ENCODE results near the gene BCL6B. TPM values are rescaled to one million over a fixed set of nuclear protein-coding genes. Genes with fewer than 3 reads are reported as not detected.
"Not testable (repeated sequence)": the region's sequence is repeated elsewhere in the genome, so short reads cannot be mapped to it uniquely, and the experiment has no call there.

Gene BCL6B
- total RNA-seq, 1 donor from 2014 or later, result 271 TPM

GRCh38 chr17:6989779-6990178 is 33.1 kb upstream of the BCL6B start:
- no peak for TF ChIP-seq CTCF (IDR thresholded peaks at IDR 0.05; ENCODE audit: unreplicated experiment)

DNA sequence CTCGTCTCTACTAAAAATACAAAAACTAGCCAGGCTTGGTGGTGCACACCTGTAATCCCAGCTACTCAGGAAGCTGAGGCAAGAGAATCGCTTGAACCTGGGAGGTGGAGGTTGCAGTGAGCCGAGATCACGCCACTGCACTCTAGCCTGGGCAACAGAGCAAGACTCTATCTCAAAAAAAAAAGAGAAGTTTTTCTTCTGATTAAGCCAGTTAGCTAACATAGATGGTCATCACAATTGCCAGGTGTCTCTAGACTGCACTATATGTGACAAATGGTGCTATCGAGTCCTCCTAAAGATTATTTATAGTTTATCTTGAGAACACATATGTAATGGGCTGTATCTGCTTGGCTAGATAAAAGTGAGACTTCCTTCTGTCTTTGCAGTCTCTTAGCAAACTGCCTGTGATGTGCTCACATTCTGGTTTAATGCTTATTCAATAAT is 29.2 kb upstream of the BCL6B start:
- not testable (repeated sequence) for H3K27me3 Mint-ChIP-seq (ENCODE audit: unreplicated experiment)

More at GRCh38 chr17:6989779-6990178, 33.1 kb upstream of the BCL6B start:
- H3K4me1 Mint-ChIP-seq (ENCODE audit: unreplicated experiment), result peaks cover 9% of the 10 kb centered on the region
- peaks cover 3% of the 10 kb centered on the region for H3K27me3 Mint-ChIP-seq (ENCODE audit: unreplicated experiment)
- no peak overlapping the region for H3K4me3 Mint-ChIP-seq (ENCODE audit: unreplicated experiment)
- peaks cover 5% of the 10 kb centered on the region for H3K36me3 Mint-ChIP-seq (ENCODE audit: low read depth, unreplicated experiment)
- no peak overlapping the region for H3K27ac Mint-ChIP-seq (ENCODE audit: unreplicated experiment)
- H3K9me3 Mint-ChIP-seq (ENCODE audit: unreplicated experiment), result no peaks in the 10 kb centered on the region
- no peak for DNase-seq (ENCODE audit: low spot score)

DNA sequence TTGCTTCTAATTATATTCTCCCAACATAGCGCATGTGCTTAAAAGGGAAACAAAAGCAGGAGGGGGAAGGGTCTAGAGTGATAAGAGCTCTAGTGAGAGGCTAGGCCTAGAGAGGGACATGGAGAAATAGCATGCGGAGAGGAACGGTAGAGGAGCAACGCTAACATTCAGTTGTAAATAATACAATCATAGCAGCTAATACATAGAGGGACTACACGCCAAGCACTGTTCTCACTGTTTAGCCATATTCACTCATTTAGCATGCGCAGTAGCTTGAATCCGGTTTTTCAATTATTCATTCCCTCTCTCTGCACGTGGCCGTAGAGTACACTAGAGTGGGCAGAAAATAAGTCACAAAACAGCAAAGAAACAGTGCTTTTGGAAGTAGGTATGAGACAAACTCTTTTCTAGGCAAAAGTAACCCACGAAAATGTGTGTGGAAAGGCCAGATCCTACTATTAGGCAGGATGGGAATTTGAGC is 28.7 kb upstream of the BCL6B start:
- Mint-ChIP-seq H3K9me3 (ENCODE audit: unreplicated experiment) (no peaks in the 10 kb centered on the region), H3K36me3 (ENCODE audit: low read depth, unreplicated experiment) (peaks cover 23% of the 10 kb centered on the region), H3K4me1 (ENCODE audit: unreplicated experiment) (peaks cover 11% of the 10 kb centered on the region), H3K4me3 (ENCODE audit: unreplicated experiment) (no peak overlapping the region), H3K27me3 (ENCODE audit: unreplicated experiment) (peaks cover 9% of the 10 kb centered on the region), H3K27ac (ENCODE audit: unreplicated experiment) (no peak overlapping the region)
- no peak for TF ChIP-seq CTCF (IDR thresholded peaks at IDR 0.05; ENCODE audit: unreplicated experiment)
- no peak for DNase-seq (ENCODE audit: low spot score)

More for the DNA sequence above, 29.2 kb upstream of the BCL6B start:
- Mint-ChIP-seq H3K36me3 (ENCODE audit: low read depth, unreplicated experiment) (peaks cover 20% of the 10 kb centered on the region), H3K4me1 (ENCODE audit: unreplicated experiment) (peaks cover 11% of the 10 kb centered on the region)
- H3K27ac Mint-ChIP-seq (ENCODE audit: unreplicated experiment); H3K9me3 Mint-ChIP-seq (ENCODE audit: unreplicated experiment); H3K4me3 Mint-ChIP-seq (ENCODE audit: unreplicated experiment); DNase-seq (ENCODE audit: low spot score): not testable (repeated sequence)

- no peak for TF ChIP-seq CTCF (IDR thresholded peaks at IDR 0.05; ENCODE audit: unreplicated experiment)
- peaks cover 9% of the 10 kb centered on the region for H3K27me3 Mint-ChIP-seq (ENCODE audit: unreplicated experiment)
- peak overlapping the region; percentile 63 for H3K4me3 Mint-ChIP-seq (ENCODE audit: unreplicated experiment)
- H3K36me3 Mint-ChIP-seq (ENCODE audit: low read depth, unreplicated experiment), result peaks cover 29% of the 10 kb centered on the region
- DNase-seq (ENCODE audit: low spot score), result no peak
- H3K9me3 Mint-ChIP-seq (ENCODE audit: unreplicated experiment), result no peaks in the 10 kb centered on the region
- H3K4me1 Mint-ChIP-seq (ENCODE audit: unreplicated experiment), result peaks cover 11% of the 10 kb centered on the region
- H3K27ac Mint-ChIP-seq (ENCODE audit: unreplicated experiment), result no peak overlapping the region
Measured at GRCh38 chr17:6994666-6995256, 28.1 kb upstream of the BCL6B start.

GRCh38 chr17:6995500-6996255 is 27.2 kb upstream of the BCL6B start, which contains the start of gene ALOX12:
TSS of gene ALOX12 (plus strand) at chr17:6996049. CDS start at chr17:6996118, 69 bp downstream.
- Mint-ChIP-seq H3K27ac (ENCODE audit: unreplicated experiment) (no peak within 1 kb of the TSS), H3K4me3 (ENCODE audit: unreplicated experiment) (peak within 1 kb of the TSS; percentile 74), H3K36me3 (ENCODE audit: low read depth, unreplicated experiment) (peaks cover 35% of the 10 kb centered on the region), H3K9me3 (ENCODE audit: unreplicated experiment) (no peaks in the 10 kb centered on the region), H3K27me3 (ENCODE audit: unreplicated experiment) (peaks cover 9% of the 10 kb centered on the region), H3K4me1 (ENCODE audit: unreplicated experiment) (peaks cover 11% of the 10 kb centered on the region)
- DNase-seq (ENCODE audit: low spot score), result peak; percentile 46
- TF ChIP-seq CTCF (IDR thresholded peaks at IDR 0.05; ENCODE audit: unreplicated experiment), result no peak
